IMR-90 (cell line): ENCODE data around the gene PKP4.

Source experiments
- CTCF ChIP-seq: conservative IDR thresholded peaks from 2 replicates; pipeline ENCODE4 v1.5.1; 2012; ENCODE audit warnings: mild to moderate bottlenecking, low read depth, low read length, improper control_type of control experiment
- NFE2L2 ChIP-seq: fragments of 150-350 bp; IDR thresholded peaks from 2 replicates; pipeline ENCODE4 v1.6.1; 2016; ENCODE audit warnings: low read depth, mild to moderate bottlenecking, low read length

- TF ChIP-seq NFE2L2: no peak
- TF ChIP-seq CTCF: no peak
These were observed 210.8 kb downstream of the PKP4 start for GRCh38 chr2:158667586-158667985.
